ENCODE results near the gene FBXO31.
"Not testable (repeated sequence)": the region's sequence is repeated elsewhere in the genome, so short reads cannot be mapped to it uniquely, and the experiment has no call there.

The FBXO31 gene

GRCh38 chr16:87360862-87361610 is 22.5 kb downstream of the FBXO31 start:
- DNase-seq: no peak

GRCh38 chr16:87359121-87359520 is 24.5 kb downstream of the FBXO31 start:
- no peak for DNase-seq

GRCh38 chr16:87358696-87359095 is 24.9 kb downstream of the FBXO31 start:
- DNase-seq: no peak

GRCh38 chr16:87358250-87358649 is 25.3 kb downstream of the FBXO31 start:
- DNase-seq: no peak

GRCh38 chr16:87356491-87356853 is 27.1 kb downstream of the FBXO31 start:
- DNase-seq: no peak

- no peak for DNase-seq
These were observed 30.0 kb downstream of the FBXO31 start for GRCh38 chr16:87353613-87354012.

GRCh38 chr16:87352818-87353217 is 30.8 kb downstream of the FBXO31 start:
- DNase-seq: no peak

GRCh38 chr16:87351320-87351698 is 32.3 kb downstream of the FBXO31 start:
- DNase-seq: no peak

- DNase-seq: no peak
These were observed 32.8 kb downstream of the FBXO31 start for GRCh38 chr16:87350681-87351319.

- no peak for DNase-seq
These were observed 33.5 kb downstream of the FBXO31 start for GRCh38 chr16:87350031-87350430.

- DNase-seq: no peak
These were observed 34.9 kb downstream of the FBXO31 start for GRCh38 chr16:87348616-87349157.

GRCh38 chr16:87347932-87348615 is 35.5 kb downstream of the FBXO31 start:
- DNase-seq: no peak

GRCh38 chr16:87346517-87347060 is 37.0 kb downstream of the FBXO31 start:
- no peak for DNase-seq

GRCh38 chr16:87345726-87346424 is 37.7 kb downstream of the FBXO31 start:
- no peak for DNase-seq

GRCh38 chr16:87344931-87345631 is 38.5 kb downstream of the FBXO31 start:
- no peak for DNase-seq

- DNase-seq: no peak
These were observed 39.2 kb downstream of the FBXO31 start for GRCh38 chr16:87344165-87344930.

- DNase-seq: no peak
These were observed 39.9 kb downstream of the FBXO31 start for GRCh38 chr16:87343753-87344050.

- no peak for DNase-seq
These were observed 40.4 kb downstream of the FBXO31 start for GRCh38 chr16:87342978-87343752.

GRCh38 chr16:87342504-87342903 is 41.1 kb downstream of the FBXO31 start:
- DNase-seq: no peak

- no peak for DNase-seq
These were observed 43.4 kb downstream of the FBXO31 start for GRCh38 chr16:87340198-87340597.

- DNase-seq: not testable (repeated sequence)
These were observed 43.9 kb downstream of the FBXO31 start for GRCh38 chr16:87339724-87340105.

All from NCI-H2107 (cell line).